Neural progenitor cell (in vitro differentiated cells): Measurements from ENCODE around the gene CCDC177.

Experiments
- EZH2 ChIP-seq: fragments of 200-600 bp; sonication (generic); IDR thresholded peaks from 2 replicates; pipeline ENCODE4 v1.6.1; 2017; ENCODE audit warnings: antibody characterized with exemption, mild to moderate bottlenecking, moderate library complexity
- EZH2phosphoT487 ChIP-seq: fragments of 200-600 bp; sonication (generic); IDR thresholded peaks from 2 replicates; pipeline ENCODE4 v1.6.1; 2017; ENCODE audit warnings: antibody characterized with exemption
- TF ChIP-seq, protein P1 (sequence below): fragments of 200-600 bp; sonication (generic); IDR thresholded peaks from 2 replicates; pipeline ENCODE4 v1.5.1; 2017; ENCODE audit warnings: antibody characterized with exemption, mild to moderate bottlenecking

DNA sequence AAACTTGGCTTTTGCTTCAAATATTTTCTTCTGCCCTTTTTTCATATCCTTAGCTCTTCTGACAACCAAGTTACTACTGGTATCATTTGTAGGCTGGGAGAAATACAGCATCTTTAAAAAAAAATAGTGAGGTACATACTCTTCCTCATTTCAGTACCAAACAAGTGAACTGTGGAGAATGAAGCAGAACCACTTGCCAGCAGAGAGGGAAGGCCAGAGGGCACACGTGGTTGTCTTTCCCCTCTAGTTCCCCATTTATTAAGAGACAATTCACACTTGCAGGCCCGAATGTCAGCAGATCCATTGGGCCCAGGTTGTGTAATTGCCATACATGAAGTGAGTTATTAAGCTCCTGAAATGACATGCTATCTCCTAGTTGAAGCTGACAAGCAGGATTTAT lies 39.9 kb upstream of the CCDC177 start:
- TF ChIP-seq, protein P1, sequence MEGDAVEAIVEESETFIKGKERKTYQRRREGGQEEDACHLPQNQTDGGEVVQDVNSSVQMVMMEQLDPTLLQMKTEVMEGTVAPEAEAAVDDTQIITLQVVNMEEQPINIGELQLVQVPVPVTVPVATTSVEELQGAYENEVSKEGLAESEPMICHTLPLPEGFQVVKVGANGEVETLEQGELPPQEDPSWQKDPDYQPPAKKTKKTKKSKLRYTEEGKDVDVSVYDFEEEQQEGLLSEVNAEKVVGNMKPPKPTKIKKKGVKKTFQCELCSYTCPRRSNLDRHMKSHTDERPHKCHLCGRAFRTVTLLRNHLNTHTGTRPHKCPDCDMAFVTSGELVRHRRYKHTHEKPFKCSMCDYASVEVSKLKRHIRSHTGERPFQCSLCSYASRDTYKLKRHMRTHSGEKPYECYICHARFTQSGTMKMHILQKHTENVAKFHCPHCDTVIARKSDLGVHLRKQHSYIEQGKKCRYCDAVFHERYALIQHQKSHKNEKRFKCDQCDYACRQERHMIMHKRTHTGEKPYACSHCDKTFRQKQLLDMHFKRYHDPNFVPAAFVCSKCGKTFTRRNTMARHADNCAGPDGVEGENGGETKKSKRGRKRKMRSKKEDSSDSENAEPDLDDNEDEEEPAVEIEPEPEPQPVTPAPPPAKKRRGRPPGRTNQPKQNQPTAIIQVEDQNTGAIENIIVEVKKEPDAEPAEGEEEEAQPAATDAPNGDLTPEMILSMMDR: no peak
- TF ChIP-seq EZH2 (no peak), EZH2phosphoT487 (no peak)
